ENCODE measurements around the gene TTLL7. TPM values are rescaled to one million over a fixed set of nuclear protein-coding genes. Genes with fewer than 3 reads are reported as not detected.

Gene TTLL7
- total RNA-seq, 1 donor from 2014 or later = 22.6 TPM

DNA sequence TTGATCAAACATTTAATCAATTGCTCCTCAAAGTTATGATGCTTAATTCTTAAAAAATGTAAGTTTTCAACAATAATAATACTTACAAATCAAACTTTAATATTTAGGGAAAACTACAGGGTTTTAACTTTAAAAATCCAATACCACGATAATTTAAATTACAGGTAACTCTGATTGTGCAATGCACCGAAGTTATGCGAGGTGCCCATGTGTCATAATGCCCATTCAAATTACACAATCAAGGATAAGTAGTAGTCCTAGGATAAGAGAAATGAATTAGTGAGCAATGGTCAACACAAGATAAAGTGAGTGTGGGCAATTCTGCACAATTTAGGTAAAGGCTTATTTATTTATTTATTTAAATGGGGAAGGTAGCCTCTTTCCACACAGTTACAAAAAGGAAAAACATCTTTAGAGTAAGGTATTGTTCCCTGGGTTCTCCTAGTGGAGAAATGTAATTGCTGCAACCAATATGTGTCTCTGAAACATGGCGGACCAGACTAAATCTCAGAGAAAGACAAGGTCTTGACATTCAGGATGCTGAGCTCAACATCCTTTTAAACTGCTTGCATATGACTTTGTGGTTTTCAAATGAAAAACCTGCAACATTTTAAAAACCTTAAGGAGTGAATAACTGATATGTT lies 164.2 kb downstream of the TTLL7 start:
- H3K4me3 Mint-ChIP-seq (ENCODE audit: unreplicated experiment) = no peak overlapping the region
- H3K36me3 Mint-ChIP-seq (ENCODE audit: low read depth) = no peaks in the 10 kb centered on the region
- TF ChIP-seq, protein P1, sequence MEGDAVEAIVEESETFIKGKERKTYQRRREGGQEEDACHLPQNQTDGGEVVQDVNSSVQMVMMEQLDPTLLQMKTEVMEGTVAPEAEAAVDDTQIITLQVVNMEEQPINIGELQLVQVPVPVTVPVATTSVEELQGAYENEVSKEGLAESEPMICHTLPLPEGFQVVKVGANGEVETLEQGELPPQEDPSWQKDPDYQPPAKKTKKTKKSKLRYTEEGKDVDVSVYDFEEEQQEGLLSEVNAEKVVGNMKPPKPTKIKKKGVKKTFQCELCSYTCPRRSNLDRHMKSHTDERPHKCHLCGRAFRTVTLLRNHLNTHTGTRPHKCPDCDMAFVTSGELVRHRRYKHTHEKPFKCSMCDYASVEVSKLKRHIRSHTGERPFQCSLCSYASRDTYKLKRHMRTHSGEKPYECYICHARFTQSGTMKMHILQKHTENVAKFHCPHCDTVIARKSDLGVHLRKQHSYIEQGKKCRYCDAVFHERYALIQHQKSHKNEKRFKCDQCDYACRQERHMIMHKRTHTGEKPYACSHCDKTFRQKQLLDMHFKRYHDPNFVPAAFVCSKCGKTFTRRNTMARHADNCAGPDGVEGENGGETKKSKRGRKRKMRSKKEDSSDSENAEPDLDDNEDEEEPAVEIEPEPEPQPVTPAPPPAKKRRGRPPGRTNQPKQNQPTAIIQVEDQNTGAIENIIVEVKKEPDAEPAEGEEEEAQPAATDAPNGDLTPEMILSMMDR (IDR thresholded peaks at IDR 0.05) = peak; percentile 19
- no peak for DNase-seq (ENCODE audit: low spot score)
- no peak overlapping the region for H3K27ac Mint-ChIP-seq (ENCODE audit: unreplicated experiment)
- no peaks in the 10 kb centered on the region for H3K27me3 Mint-ChIP-seq (ENCODE audit: low read depth)
- peaks cover 3% of the 10 kb centered on the region for H3K9me3 Mint-ChIP-seq (ENCODE audit: low read depth)
- peaks cover 6% of the 10 kb centered on the region for H3K4me1 Mint-ChIP-seq (ENCODE audit: low read depth)

DNA sequence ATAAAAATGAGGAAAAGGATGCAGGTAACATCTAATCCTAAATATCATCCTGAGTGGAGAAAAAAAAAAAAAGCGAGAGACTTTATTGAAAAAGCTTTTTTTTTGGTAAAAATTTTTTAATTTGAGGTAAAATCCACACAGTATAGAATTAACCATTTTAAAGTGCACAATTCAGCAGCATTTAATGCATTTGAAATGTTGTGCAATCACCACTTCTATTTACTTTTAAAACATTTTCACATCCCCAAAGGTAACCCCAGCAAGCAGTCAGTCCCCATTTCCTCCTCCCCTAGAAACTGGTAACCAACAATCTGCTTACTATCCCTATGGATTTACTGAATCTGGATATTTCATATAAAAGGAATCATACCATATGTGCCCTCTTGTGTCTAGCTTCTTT lies 166.7 kb downstream of the TTLL7 start:
- peaks cover 20% of the 10 kb centered on the region for H3K4me1 Mint-ChIP-seq (ENCODE audit: low read depth)
- TF ChIP-seq, protein P1 (IDR thresholded peaks at IDR 0.05) = no peak
- no peak overlapping the region for H3K4me3 Mint-ChIP-seq (ENCODE audit: unreplicated experiment)
- H3K27ac Mint-ChIP-seq (ENCODE audit: unreplicated experiment) = no peak overlapping the region
- H3K36me3 Mint-ChIP-seq (ENCODE audit: low read depth) = no peaks in the 10 kb centered on the region
- no peaks in the 10 kb centered on the region for H3K9me3 Mint-ChIP-seq (ENCODE audit: low read depth)
- DNase-seq (ENCODE audit: low spot score) = no peak
- H3K27me3 Mint-ChIP-seq (ENCODE audit: low read depth) = no peaks in the 10 kb centered on the region

DNA sequence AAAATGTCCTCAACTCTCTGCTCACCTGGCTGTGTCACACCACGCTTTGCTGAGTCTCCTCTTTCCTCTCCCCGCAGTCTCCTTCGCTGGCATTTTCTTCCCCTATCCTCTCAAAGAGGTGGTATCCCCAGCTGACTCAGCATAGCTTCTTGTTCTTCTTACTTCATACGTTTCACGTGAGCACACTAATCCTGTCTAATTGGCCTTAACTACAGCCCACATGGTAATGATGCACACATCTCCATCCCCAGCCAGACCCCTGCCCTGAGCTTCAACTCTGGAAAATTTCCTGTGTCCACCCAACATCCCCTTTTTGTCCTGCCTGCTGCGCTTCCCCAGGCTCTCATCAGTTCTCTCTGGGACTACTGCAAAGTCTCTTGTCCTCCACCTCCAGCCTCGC lies 169.8 kb downstream of the TTLL7 start:
- H3K9me3 Mint-ChIP-seq (ENCODE audit: low read depth) = no peaks in the 10 kb centered on the region
- H3K36me3 Mint-ChIP-seq (ENCODE audit: low read depth) = no peaks in the 10 kb centered on the region
- H3K4me3 Mint-ChIP-seq (ENCODE audit: unreplicated experiment) = no peak overlapping the region
- H3K27me3 Mint-ChIP-seq (ENCODE audit: low read depth) = no peaks in the 10 kb centered on the region
- no peak overlapping the region for H3K27ac Mint-ChIP-seq (ENCODE audit: unreplicated experiment)
- TF ChIP-seq, protein P1 (IDR thresholded peaks at IDR 0.05) = no peak
- peaks cover 20% of the 10 kb centered on the region for H3K4me1 Mint-ChIP-seq (ENCODE audit: low read depth)
- DNase-seq (ENCODE audit: low spot score) = no peak

DNA sequence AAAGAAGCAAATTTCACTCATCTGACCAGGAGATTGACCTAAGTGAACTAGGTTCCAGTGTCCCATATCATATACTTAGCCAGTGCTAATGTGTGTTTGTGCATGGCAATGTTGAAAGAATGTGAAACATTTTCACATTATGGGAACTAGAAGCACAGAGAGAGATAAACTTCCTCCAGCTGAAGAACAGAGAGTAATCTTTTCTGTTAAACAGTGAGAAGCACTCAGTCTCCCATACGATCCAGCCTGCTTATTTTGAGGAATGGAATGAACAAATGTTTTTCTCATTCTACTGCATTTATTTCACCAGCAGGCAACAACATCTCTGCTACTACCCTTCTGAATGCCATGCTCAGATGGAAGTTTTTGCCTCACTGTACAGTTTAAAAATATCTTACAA lies 170.5 kb downstream of the TTLL7 start:
- Mint-ChIP-seq H3K4me3 (ENCODE audit: unreplicated experiment) (no peak overlapping the region), H3K27me3 (ENCODE audit: low read depth) (no peaks in the 10 kb centered on the region), H3K9me3 (ENCODE audit: low read depth) (no peaks in the 10 kb centered on the region), H3K27ac (ENCODE audit: unreplicated experiment) (peak overlapping the region; percentile 68), H3K4me1 (ENCODE audit: low read depth) (peaks cover 20% of the 10 kb centered on the region), H3K36me3 (ENCODE audit: low read depth) (no peaks in the 10 kb centered on the region)
- no peak for DNase-seq (ENCODE audit: low spot score)
- TF ChIP-seq, protein P1 (IDR thresholded peaks at IDR 0.05) = no peak

DNA sequence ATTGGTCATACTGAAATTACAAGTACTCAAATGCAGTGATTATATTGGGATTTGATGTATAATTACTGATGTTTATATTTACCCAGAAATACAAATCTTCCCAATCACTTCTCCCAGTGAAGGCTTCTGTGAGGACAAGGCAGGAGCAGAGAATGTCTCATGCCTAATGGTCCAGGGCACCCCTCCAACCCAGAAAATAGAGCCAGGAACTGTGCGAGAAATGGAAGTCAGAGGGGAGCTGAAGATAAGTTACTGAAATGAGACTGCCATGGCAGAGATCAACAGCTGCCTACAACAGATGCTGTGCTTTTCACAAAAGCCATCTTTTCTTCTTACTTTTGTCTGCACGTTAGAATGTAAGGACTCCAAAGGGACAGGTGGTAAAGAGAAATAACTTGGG lies 171.2 kb downstream of the TTLL7 start:
- no peaks in the 10 kb centered on the region for H3K9me3 Mint-ChIP-seq (ENCODE audit: low read depth)
- no peak overlapping the region for H3K4me3 Mint-ChIP-seq (ENCODE audit: unreplicated experiment)
- H3K27ac Mint-ChIP-seq (ENCODE audit: unreplicated experiment) = no peak overlapping the region
- H3K4me1 Mint-ChIP-seq (ENCODE audit: low read depth) = peaks cover 21% of the 10 kb centered on the region
- no peak for DNase-seq (ENCODE audit: low spot score)
- H3K27me3 Mint-ChIP-seq (ENCODE audit: low read depth) = no peaks in the 10 kb centered on the region
- H3K36me3 Mint-ChIP-seq (ENCODE audit: low read depth) = no peaks in the 10 kb centered on the region
- TF ChIP-seq, protein P1 (IDR thresholded peaks at IDR 0.05) = no peak
